AG08395 (cell line): ENCODE measurements around the gene DDX54.
"Not testable (repeated sequence)": the region's sequence is repeated elsewhere in the genome, so short reads cannot be mapped to it uniquely, and the experiment has no call there.

Source experiments
- DNase-seq: peaks from one replicate; pipeline ENCODE4 v3.0.0; 2012; ENCODE audit warnings: mixed read lengths, low spot score

DDX54 gene

GRCh38 chr12:113216027-113216426 is 30.7 kb upstream of the DDX54 start:
- DNase-seq, result no peak

- peak; percentile 96 for DNase-seq
Measured at GRCh38 chr12:113214895-113215400, 29.7 kb upstream of the DDX54 start.

DNA sequence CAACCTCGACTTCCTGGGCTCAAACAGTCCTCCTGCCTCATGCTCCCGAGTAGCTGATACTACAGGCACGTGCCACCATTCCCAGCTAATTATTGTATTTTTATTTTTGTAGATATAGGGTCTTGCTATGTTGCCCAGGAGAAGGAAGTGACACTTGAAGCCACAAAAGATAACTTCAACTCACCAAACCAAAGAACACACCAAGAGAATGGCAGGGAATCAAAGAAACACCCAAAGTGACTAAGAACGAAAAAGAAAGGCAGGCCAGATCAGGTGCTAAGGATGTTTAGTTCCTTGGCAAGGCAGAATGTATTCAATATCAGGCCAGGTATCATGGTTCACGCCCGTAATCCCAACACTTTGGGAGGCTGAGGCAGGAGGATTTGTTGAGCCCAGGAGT is 25.9 kb upstream of the DDX54 start:
- no peak for DNase-seq

GRCh38 chr12:113208041-113208934 is 23.0 kb upstream of the DDX54 start:
- DNase-seq, result peak; percentile 50

DNA sequence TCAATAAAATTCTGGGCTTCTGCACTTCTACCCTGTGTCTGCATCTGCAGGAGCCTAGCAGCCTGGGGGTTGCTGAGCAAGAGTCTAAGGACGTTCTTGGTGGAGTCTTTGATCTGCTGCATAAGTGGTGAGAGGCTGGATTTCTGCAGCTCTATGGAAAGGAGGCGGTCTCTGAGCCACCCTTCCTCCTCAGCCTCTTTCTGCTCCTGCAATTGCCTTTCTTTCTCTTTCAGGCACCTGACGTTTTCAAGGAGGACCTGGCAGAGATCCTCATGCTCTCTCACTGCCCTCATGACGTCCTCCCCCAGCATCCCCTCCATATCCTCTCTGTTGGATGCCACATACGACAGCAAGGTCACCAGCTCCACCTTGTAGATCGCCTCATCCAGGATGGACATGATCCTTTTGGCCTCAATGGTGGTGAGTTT is 22.3 kb upstream of the DDX54 start:
- DNase-seq, result no peak

DNA sequence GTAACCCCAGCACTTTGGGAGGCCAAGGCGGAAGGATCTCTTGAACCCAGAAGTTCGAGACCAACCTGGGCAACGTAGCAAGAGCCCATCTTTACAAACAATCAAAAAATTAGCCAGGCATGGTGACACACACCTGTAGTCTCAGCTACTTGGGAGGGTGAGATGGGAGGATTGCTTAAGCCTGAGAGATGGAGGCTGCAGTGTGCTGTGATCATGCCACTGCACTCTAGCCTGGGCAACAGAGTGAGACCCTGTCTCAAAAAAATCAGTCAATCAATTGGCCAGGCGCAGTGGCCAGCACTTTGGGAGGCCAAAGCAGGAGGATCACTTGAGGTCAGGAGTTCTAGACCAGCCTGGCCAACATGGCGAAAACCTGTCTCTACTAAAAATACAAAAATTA is 21.5 kb upstream of the DDX54 start:
- DNase-seq, result not testable (repeated sequence)

GRCh38 chr12:113204804-113205203 is 19.5 kb upstream of the DDX54 start:
- DNase-seq, result no peak

DNA sequence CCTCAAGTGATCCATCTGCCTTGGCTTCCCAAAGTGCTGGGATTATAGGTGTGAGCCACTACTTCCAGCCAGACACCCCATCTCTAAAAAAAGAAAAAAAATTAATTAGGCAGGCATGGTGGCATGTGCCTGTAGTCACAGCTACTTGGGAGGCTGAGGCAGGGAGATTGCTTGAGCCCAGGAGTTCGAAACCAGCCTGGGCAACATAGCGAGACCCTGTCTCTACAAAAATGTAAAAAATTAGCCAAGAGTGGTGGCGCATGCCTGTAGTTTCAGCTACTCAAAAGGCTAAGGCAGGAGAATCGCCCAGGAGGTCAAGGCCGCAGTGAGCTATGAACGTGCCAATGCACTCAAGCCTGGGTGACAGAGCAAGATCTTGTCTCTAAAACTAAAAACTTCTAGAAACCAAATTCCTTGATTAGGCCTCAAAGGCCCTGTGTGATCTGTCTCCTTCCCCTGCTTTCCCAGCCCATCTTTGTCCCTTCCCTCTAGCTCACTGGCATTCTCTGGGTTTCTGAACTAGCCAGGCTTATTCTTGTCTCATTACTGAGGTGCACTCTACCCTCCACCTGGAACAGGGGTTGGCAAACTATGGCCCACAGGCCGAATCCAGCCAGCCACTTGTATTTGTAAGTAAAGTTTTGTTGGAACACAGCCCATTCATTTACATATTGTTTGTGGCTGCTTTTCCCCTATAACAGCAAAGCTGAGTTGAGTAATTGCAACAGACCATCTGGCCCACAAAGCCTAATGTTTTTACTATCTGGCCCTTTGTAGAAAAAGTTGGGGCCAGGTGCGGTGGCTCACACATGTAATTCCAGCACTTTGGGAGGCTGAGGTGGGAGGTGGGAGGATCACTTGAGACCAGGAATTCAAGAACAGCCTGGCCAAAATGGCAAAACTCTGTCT is 18.8 kb upstream of the DDX54 start:
- no peak for DNase-seq

- DNase-seq, result no peak
Measured at GRCh38 chr12:113202300-113203075, 17.2 kb upstream of the DDX54 start.

DNA sequence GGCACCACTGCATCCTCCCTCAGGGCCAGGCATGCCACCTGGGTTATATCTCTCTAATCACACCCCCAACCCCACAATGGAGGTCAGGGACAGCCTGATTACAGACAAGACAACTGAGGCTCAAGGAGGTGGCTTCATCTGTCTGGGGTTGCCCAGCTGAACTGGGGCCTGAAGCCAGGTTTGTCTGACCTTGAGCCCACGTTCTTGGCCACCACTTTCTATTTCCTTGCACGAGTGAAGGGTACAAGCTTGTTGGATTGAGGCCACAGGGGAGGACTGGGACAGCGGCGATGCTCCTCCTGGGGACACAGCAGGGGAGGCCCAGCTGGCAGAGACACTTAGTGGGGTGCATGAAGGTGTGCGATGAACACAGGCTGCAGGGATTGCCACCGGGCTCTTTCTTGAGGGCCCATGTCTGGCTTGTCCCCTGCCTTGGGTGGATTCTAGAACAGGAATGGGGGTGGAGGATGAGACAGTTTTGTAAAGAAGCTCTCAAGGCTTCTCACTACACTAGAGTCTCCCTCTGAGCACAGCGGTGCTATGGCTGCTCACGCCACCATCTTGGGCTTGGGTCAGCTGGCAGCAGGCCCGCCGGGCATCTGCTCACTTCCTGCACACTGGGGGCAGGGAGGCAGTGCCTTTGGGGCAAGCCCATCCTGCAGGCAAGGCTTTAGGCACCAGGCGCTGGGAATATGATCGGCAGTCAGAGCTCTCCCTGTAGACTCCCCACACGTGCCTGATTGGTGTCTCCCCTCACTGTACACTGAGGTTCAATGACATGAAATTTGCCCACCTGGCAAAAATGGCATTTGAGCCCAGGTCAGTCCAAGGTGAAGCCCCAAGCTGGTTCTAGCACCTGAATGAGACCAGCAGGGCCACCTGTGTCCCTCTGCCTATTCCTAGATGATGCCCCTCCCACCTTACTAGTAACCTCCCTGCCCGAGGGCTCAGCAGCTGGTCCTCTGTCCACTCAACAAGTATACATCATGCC is 16.2 kb upstream of the DDX54 start:
- no peak for DNase-seq

DNA sequence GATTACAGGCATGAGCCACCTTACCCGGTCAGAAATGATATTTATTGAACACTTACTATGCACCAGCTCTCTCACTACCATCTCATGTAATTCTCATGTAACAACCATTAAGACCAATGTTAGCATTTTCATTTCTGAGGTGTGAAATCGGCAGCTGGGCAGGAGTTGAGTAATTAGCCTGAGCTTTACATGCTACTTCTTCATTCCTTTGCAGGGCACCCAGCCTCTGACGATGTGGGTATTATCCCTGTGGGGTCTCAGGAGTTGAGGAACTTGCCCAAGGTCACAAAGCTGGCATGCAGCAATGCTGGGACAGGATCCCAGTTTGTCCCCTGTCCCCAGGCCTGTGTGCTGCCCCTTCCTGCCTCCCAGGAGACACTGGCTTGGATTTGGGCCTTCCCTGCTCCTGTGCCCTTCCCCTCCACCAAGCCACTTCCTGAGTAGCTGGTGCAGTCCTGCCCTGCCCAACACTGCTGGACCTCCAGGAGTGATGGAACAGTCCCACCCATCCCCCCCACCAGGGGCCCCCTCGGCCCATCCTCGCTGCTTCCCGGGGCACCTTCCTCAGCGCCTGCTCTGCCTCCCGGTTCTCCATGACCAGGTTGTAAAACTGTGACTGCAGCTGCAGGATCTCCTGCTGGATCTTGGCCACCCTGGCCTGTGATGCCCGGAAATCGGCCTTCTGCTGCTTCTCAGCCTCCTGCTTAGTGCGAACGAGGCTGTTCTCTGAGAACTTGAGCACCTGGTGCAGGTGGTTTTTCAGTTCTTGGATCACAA is 14.9 kb upstream of the DDX54 start:
- no peak for DNase-seq

GRCh38 chr12:113198296-113198695 is 13.0 kb upstream of the DDX54 start:
- no peak for DNase-seq

DNA sequence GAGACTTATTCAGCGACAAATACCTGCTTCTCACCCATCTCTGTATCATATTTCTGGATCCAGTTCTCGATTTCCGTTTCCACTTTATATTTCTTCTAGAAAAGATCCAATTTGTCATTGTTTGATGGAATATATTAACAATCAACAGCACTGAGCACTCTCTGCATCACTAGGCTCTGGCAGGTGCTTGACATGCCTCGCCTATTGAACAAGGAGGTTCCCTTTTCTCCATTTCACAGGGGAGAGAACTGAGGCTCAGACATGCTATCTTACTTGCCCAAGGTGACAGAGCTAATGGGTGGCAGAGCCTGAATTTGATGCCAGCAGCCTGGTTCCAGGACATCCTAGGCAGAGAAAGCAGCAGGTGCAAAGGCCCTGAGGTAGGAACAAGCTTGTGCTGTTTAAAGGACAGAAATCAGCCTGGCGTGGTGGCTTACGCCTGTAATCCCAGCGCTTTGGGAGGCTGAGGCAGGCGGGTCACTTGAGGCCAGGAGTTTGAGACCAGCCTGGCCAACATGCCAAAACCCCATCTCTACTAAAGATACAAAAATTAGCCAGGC is 12.3 kb upstream of the DDX54 start:
- no peak for DNase-seq

- peak; percentile 90 for DNase-seq
Measured at GRCh38 chr12:113196990-113197389, 11.7 kb upstream of the DDX54 start.

DNA sequence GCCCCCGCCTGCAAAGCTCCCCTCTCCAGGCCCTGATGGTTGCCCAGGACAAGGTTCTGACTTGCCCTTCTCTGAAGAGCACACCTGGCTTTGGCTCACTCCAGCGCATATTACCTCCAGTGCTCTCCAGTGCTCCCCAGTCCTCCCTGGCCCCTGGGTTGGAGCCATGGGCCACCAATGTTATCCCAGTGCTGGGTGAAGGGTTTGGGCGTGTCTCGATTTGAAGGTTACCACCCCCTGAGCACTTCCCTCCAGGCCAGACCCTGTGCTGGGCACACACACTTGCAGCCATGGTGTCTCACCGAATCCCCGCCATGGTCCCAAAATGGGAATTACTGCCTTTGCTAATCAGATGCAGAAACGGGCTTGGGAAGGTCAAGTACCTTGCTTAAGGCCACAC is 11.3 kb upstream of the DDX54 start:
- no peak for DNase-seq

- DNase-seq, result no peak
Measured at GRCh38 chr12:113195598-113195997, 10.3 kb upstream of the DDX54 start.

DNA sequence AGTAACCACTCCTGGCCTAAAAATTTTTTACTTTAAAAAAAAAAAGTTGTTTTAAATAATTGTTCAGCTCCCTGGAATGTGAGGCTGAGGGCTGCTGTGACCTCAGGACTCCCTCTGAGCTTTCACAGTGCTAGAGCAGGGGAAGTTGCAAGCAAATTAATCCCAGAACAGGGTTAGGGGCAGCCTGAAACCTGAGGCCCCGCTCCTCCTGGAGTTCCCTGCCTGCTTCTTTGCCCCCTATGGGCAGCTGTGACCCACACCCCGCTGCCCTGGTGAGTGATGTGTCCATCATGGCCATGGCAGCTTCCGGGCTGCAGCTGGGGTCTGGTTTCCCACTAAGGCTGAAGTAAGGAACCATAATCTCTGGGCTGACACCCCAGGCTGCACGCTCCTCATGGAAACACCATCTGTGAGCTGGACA is 9.7 kb upstream of the DDX54 start:
- DNase-seq, result peak; percentile 72

DNA sequence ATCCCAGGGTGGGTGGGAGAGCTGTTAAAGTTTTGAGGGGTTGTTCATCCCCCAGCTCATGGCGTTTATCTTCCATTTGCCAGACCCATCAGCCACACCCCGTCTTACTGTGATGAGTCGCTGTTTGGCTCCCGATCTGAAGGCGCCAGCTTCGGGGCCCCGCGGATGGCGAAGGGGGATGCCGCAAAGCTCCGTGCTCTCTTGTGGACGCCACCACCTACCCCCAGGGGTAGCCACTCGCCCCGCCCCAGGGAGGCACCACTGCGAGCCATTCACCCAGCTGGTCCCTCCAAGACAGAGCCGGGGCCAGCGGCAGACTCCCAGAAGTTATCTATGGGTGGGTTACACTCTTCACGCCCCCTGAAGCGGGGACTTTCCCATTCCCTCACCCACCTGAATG is 5.9 kb upstream of the DDX54 start:
- DNase-seq, result no peak

DNA sequence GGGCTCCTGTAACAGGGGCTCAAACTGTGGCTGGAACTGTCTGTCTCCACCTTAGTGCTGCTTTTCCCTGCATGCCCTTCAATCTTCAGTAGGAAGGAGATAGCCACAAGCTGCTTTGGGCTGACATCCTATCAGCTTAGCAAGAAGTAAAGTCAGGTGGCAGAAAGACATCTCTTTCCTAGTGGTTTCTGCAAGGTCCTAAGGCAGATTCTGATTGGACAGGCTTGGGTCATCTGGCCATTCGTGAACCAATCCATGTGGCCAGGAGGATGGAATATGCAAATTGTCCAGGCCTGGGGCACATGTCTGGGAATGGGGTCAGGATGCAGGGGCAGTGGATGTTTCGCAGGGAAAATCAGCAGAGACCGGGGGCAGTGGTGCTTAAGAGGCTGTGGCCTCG is 5.5 kb upstream of the DDX54 start:
- DNase-seq, result no peak

- DNase-seq, result no peak
Measured at GRCh38 chr12:113189361-113189760, 4.1 kb upstream of the DDX54 start.
